Hepatic stellate cell (primary cell): ENCODE results near the gene AGO4.
"Not testable (repeated sequence)": the region's sequence is repeated elsewhere in the genome, so short reads cannot be mapped to it uniquely, and the experiment has no call there.

Source experiments
- DNase-seq: peaks from one replicate; pipeline ENCODE4 v3.0.0; 2011; ENCODE audit warnings: low spot score

AGO4 gene

DNA sequence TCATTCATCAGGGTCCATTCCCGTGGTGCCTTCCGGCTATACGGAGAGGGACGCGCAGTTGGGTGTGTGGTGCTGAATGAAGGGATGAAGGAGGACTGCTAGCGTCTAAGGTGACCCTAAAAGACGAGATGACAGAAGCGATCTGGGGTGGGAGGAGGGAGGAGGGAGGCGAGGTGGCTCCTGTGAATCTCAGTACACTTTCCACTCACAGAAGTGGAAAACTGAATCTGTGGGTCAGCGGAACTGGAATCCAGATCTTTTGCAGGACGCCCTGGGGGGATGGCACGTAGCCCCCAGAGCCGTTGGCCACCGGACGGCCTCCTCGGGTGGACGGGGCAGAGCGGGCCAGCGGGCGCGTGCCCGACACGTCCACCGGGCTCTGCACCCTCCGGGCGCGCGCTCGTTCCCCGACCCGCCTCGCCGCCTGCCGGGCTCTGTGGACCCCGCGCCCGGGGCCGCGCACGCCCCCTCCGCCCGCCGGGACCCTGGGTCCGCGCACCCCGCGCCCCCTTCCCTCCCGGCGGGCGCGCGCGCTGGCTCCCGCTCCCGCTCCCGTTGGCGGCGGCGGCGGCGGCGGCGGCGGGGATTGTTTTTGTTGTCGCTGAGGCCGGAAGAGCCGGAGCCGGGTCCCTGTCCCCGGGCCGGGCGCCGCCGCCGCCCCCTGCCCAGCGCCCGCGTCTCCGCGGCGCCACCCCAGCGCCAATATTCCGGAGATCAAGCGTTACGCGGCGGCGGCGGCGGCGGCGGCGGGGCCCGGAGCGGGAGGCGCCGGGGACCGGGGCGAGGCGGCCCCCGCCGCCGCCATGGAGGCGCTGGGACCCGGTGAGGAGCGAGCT, at the start of gene AGO4:
TSS of gene AGO4 (plus strand) at position 403 of the 836 bp plus-strand sequence. CDS start at position 804, 401 bp downstream.
- DNase-seq, result peak; percentile 73

DNA sequence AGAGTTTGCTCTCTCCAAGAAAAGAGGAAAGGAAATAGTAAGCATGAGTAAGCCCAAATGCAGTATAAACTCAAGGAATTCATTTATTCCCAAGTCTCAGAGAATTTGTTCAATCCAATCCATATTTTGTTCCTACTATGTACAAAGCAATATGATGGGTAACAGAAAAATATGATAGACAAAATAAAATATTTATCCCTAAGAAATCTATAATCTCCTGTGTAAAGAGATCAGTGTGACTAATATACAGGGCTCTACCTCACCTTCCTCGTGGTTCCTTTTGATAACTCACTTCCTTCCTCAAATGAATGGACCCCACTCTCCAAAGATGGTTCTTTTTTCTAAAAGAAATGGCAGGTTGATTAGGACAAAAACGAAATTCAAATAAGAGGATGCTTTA, 45.7 kb upstream of the AGO4 start:
- no peak for DNase-seq

DNA sequence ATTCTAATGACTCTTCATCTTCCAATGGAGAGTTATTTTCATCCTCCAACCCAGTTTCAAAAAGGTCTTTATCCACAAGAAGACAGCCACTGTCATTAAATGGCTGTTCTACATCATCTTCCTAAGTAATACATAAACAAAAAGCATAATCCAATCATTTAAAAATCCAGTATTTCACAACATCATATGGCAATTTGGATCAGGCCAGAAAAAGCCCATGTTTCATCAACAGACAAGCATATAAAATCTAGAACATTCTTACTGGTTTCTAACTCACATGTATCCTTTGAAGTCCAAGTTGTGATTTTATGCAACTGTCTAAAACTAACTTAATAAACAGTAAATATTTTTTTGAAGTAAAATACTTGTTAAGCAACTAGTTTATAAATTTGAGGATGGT, 44.6 kb upstream of the AGO4 start:
- DNase-seq, result no peak

DNA sequence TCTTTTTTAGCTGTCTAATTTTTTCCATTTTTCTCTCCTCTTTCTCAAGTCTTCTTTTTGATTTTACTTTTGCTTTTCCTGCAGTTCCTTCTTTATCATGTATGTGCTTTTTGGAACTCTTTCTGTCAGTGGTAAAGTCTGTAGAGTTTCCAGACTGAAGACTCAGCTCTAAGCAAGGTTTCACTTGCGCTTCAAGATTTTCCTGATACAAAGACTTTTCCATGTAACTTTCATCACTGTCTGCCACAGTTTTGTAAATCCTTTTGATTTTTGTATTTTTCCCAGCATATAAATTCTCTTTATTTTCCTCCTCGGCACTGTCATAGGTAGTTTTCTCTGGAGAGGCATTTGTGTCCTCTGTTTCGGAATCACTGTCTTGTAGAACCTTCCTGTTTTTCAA, 43.5 kb upstream of the AGO4 start:
- no peak for DNase-seq

DNA sequence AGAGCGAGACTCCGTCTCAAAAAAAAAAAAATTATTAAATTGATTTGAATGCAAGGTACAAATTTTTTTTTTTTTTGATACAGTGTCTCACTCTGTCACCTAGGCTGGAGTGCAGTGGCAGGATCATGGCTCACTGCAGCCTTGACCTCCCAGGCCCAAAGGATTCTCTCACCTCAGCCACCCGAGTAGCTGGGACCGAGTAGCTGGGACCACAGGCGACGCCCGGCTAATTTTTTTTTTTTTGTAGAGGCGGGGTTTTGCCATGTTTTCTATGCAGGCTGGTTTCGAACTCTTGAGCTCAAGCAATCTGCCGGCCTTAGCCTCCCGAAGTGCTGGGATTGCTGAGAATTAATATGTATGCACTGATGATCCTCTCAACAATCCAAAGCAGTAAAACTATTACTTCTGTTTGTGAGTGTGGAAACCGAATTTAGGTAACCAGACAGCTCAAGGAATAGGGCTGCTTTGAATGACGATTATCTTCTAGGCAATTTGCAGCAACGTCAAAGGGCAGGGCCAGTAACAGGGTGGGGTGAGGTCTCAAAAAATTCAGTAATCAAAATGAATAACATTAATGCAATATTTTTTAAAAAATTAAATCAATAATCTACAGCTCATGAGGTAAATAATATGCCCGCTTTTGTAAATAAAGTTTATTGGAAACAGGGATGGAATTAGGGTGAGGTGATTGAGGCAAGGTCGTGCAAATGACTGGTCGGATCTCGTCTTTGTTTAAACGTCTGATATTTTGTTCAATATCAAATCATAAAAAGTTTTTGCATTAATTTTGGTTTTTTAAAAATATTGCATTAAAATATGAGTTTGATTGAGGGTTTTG, 39.2 kb upstream of the AGO4 start:
- DNase-seq, result no peak

DNA sequence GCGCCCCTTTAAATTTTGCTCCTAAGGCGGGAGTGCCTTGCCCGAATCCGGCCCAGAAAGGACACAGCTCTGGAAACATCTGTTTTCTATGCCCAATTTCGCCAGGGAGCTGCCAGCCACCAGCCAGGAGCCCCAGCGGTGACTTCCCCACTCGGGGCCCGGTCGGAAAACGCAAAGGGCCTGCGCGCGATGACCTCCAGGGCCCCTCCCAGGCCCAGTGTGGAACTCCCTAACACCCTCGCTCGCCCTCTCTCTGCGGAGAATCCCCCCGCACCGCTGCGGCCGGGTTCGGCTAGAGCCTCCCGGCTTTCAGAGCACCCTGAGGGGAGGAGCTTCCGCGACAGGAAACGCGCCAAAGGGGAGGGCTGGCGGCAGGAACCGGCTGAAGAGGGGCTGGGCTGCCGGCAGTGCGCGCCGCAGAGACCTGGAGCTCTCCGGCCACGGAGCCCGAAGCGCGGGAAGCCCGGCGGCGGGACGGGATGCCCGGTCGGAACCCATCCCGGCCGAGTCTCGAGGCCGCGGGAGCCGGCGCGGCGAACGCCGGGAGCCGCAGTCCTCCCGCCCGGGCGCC, 38.5 kb upstream of the AGO4 start:
- peak; percentile 93 for DNase-seq

DNA sequence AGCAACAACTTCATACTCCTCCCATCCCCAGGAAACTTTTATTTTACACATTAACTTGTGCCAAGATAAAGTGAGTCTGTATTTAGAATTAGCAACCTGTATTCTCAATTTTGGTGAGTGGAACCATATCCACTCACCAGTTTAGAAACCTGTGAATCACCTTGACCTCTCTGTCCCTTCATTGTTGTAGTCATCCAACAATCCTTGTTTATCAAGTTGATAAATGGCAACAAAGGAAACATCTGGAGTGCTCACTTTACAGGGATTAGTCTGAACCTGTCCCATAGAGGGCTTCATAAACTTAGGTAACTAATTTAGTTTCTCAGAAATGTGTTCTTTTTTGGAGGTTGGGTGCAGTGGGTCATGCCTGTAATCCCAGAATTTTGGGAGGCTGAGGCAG, 34.1 kb upstream of the AGO4 start:
- DNase-seq, result no peak

DNA sequence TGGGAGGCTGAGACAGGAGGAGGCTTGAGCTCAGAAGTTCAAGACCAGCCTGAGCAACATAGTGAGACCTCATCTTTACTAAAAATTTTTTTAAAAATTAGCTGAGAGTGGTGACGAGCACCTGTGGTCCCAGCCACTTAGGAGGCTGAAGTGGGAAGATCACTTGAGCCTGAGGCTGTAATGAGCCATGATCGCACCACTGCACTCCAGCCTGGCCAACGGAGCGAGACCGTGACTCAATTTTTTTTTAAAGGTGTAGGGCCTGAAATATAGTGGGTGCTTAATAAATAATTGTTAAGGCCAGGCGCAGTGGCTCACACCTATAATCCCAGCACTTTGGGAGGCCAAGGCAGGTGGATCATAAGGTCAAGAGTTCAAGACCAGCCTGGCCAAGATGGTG, 31.6 kb upstream of the AGO4 start:
- DNase-seq, result not testable (repeated sequence)

DNA sequence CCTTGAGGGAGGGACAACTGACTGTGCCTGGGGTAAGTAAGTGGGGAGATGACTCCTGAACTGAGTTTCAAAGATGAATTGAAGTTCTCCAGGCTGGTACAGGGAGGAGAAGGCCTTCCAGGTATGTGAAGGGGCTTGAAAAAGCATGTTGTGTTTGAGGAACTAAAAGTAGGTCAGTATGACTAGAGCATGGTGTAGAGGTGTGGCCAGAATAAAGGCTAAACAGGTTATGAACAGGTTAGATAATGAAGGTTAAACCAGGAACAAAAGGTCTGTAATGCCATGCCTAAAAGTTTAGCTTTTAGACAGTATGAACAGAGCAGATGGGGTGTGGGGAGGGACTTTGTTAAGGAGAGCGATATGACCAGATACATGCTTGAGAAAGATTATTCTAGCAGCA, 30.7 kb upstream of the AGO4 start:
- DNase-seq, result no peak

DNA sequence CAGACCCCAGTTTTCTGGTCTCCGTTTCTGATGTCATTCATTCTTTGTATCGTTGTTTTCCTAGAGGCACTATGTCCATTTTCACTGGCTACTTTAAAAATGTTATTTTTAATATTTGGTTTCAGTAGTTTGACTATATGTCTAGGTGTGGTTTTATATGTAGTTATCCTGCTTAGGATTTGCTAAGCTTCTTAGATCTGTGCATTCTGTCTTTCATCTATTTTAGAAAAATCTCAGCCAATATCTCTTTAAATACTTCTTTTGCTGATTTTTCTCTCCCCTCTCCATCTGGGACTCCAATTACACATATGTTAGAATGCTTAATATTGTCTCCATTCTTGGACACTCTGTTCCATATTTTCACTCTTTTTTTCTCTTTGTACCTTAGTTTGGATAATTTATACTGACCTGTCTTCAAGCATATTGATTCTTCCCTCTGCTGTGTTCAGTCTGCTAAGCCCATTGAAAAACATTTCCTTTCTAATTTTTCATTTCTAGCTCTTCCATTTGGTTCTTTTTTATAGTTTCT, 24.7 kb upstream of the AGO4 start:
- DNase-seq, result no peak

DNA sequence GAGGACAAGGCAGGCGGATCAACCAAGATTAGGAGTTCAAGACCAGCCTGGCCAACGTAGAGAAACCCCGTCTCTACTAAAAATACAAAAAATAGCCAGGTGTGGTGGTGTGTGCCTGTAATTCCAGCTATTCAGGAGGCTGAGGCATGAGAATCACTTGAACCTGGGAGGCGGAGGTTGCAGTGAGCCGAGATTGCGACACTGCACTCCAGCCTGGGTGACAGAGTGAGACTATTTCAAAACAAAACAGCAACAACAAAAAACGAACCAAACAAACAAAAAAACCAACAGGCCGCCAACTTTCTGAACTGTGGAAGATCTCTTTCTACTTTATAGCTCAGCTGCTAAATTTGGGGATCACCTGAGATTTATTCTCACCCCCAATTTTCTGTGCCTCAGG, 23.5 kb upstream of the AGO4 start:
- DNase-seq, result not testable (repeated sequence)

DNA sequence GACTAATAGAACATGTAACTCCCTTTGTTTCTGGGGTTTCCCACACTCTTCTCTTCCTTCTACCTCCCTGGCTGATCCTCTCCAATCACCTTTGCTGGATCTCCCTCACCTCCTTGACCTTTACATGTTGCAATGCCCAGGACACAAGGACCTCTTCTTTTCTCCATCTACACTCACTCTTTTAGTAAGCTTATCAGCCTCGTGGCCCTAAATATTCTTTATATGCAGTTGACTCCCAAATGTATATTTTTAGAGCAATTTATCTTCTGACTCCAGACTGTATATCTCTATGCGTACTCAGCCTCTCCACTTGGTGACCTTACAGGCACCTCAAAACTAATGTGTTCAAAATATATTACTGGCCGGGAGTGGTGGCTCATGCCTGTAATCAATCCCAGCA, 19.7 kb upstream of the AGO4 start:
- DNase-seq, result no peak

DNA sequence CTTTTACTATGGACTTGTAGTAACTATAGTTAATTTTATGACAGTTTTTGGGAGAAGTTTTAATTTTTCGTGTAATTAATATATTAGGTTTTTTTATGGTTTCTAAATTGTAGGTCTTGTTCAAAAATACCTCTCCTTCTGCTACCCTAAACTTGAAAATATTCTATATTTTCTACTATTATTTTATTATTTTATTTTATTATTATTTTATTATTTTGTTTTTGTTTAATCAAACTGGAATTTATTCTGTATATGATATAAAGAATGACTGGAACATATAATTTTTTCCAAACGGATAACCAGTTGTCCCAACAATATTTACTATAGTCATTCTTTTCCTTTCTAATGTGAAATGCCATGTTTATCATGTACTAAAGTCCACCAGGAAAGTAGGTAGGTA, 17.1 kb upstream of the AGO4 start:
- DNase-seq, result no peak

DNA sequence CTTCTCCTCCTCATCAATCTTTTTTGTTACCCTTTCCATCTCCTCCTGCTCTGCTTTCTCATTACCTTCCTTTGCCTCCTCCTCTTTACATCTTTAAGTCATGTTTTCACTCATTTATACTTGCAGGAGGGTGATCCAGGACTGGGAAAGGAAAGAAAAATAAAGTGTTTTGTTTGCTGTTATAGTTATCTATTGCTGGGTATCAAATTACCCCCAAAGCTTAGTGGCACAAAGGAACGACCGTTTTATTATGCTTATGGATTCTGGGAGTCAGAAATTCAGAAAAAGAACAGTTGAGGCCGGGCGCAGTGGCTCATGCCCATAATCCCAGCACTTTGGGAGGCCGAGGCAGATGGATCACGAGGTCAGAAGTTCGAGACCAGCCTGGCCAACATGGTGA, 12.5 kb upstream of the AGO4 start:
- no peak for DNase-seq

DNA sequence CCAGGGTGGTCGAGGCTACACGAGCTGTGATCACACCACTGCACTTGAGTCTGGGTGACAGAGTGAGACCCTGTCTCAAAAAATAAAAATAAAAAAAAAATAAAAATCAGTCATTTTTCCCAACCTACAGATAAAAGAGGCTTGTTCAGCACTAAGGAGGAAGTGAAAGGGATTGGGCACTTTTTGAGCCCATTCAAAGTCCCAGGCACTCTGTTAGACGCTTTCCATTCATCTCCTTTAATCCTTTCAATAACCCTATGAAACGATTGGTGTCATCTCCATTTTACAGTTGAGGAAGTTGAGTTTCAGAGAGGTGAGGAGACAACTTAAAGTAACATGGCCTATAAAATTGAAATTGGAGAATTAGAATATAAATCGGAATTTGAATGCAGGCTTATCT, 10.4 kb upstream of the AGO4 start:
- no peak for DNase-seq

DNA sequence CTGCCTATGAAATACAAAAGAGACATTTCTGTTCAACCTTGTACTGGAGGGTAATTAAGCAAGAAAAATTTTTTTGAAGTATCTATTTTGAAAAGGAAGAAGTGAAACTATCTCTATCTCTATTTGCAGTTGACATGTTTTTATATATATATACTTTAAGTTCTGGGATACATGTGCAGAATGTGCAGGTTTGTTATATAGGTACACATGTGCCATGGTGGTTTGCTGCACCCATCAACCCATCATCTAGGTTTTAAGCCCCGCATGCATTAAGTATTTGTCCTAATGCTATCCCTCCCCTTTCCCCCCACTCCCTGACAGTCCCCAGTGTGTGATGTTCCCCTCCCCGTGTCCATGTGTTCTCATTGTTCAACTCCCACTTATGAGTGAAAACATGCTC, 9.8 kb upstream of the AGO4 start:
- not testable (repeated sequence) for DNase-seq

DNA sequence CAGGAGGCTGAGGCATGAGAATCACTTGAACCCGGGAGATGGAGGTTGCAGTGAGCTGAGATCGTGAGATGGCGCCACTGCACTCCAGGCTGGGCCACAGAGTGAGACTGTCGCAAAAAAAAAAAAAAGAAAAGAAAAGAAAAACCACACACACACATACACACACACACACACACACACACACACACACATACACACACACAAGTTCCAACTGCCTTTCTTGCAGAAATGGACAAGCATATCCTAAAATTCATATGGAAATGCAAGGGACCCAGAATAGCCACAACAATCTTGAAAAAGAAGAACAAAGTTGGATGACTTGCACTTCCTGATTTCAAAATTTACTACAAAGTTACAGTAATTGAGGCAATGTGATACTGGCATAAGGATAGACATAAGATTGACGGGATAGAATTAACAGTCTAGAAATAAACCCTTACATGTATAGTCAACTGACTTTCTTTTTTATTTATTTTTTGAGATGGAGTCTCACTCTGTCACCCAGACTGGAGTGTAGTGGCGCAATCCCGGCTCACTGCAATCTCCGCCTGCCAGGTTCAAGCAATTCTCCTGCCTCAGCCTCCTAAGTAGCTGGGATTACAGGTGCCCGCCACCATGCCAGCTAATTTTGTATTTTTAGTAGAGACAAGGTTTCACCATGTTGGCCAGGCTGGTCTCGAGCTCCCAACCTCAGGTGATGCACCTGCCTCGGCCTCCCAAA, 7.5 kb upstream of the AGO4 start:
- DNase-seq, result not testable (repeated sequence)

DNA sequence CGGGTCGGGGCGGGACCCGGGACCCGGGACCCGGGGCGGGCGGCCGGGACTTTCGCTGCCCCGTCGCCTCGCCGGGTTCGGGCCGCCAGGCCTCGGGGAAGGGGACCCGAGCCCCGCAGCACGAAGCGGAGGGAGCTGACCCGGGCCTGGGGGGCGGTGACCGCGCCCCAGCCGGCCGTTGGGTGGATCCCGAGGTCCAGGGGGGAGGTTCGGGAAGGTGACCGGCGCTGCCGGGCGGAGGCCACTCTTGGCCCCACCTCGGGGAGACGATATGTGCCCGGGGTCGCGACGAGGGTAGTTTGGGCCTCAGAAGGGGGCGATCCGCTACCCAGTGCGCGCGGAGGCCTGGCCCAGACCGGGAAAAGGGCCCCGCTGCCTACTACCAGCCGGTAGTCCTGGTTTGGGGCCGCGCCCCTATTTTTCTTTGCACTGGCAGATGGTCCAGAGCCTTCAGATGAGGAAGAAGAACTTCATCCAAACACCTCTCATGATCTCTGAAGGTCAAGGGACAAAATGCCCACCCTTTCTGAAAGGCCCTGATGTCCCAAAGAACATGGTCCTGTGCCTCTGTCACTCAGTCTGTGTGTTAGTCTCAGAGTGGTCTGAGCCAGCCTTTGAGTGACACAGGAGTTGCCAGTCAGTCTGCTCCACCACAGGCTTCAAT, 766 bp downstream of the AGO4 start:
- DNase-seq, result peak; percentile 41

DNA sequence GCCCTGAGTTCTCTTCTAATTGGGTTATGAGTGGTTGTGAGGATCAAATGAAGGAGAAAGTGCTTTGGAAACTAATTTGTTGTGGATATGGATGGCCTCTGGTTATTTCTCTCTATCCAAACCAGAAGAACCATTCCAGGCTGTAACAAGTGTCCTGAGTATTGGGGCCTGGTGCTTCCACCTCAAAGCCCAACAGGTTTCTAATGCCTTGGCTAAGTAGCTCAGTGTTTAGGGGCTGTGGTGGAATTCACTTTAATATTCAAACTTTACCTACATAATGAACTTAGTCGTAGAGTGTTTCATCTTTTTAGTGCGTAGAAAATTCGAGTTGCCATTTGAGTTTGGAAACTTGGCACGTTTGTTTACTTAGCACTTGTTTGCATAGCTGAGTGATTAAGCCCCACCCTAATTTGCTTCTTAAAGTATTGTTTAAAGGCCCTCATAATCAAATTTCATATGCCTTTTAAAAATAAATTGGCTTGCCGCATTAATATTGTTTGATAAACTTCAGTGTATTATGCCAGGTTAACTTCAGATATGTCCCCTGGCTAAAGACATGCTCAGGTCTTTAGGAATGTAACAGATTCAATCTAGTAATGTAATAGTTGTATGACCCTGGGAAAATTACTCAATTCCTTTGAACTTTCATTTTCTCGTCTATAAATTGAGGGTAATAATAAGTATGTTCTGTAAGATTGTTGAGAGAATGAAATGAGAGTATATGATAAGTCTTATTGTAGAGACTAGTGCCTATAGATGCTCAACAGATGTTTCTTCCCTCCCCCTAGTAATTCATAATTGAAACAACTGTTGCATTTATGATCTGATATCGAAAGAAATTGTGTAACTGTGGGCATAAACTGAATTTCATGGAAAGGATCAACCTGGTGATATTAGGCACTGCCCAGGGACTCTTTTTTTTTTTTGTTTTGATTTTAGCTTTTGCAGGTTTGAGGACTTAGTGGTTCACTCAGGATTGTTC, 1.6 kb downstream of the AGO4 start:
- DNase-seq, result no peak
